Left ventricle myocardium inferior (tissue), 1 donor: ENCODE data around the gene SERPINA5. TPM values are rescaled to one million over a fixed set of nuclear protein-coding genes. Genes with fewer than 3 reads are reported as not detected.

ENCODE experiments used
- DNase-seq: peaks from one replicate; pipeline ENCODE4 v3.0.0-alpha.2; 2020
- H3K27ac ChIP-seq: fragments of 200-600 bp; replicated peaks from 2 replicates; pipeline ENCODE4 v1.8.0; 2021
- H3K27me3 ChIP-seq: fragments of 200-600 bp; 2 replicates; pipeline ENCODE4 v1.8.0; 2021; ENCODE audit warnings: low read depth
- H3K36me3 ChIP-seq: fragments of 200-600 bp; 2 replicates; pipeline ENCODE4 v1.8.0; 2021
- H3K4me1 ChIP-seq: fragments of 200-600 bp; 2 replicates; pipeline ENCODE4 v1.8.0; 2021
- H3K4me3 ChIP-seq: fragments of 200-600 bp; 2 replicates; pipeline ENCODE4 v1.8.0; 2021; ENCODE audit warnings: mild to moderate bottlenecking, moderate library complexity
- H3K9me3 ChIP-seq: fragments of 200-600 bp; replicated peaks from 2 replicates; pipeline ENCODE4 v1.8.0; 2021
- intact Hi-C: fragments of 100-400 bp; cut with micrococcal nuclease; formaldehyde crosslinking; loops from one replicate; pipeline ENCODE4 v1.11.0; 2022
- total RNA-seq: library from RNA; stranded (reverse); fragmentation: NEBNext Ultra II Directional; extraction: Animal tissue kit (Norgen Biotek cat#: 25700); gene quantifications from one replicate; pipeline ENCODE4 v1.2.1, GENCODE V29; 2021
- TF ChIP-seq, protein P1 (sequence below): fragments of 200-600 bp; IDR thresholded peaks from 2 replicates; pipeline ENCODE4 v1.8.0; 2021; ENCODE audit warnings: antibody characterized with exemption, mild to moderate bottlenecking, borderline replicate concordance
- donor health status: DM: no; HTN: yes; CAD: no; lungs with severe emphysema.

Gene SERPINA5
- total RNA-seq, 1 donor from 2014 or later, result 2.1 TPM

DNA sequence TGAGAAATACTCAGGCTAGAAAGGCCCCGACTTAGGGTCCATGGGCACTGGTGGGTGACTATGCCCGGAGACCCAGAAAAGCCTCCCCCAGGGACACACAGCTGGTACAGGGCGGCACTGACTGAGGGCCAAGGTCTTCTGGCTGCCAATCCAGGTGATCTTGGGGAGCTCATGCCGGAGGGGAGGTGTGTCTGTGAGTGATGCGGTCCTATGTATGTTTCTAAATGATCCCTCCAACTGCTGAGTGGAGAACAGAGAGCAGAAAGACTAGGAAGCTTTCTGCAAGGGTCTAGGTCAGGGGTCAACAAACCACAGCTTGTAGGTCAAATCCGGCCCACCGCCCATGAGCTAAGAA, 19.6 kb upstream of the SERPINA5 start:
- H3K27ac ChIP-seq, result no peak overlapping the region
- no peaks in the 10 kb centered on the region for H3K36me3 ChIP-seq
- H3K27me3 ChIP-seq, result peaks cover 30% of the 10 kb centered on the region
- H3K4me1 ChIP-seq, result no peaks in the 10 kb centered on the region
- no peak for DNase-seq
- H3K4me3 ChIP-seq, result no peak overlapping the region
- H3K9me3 ChIP-seq, result no peaks in the 10 kb centered on the region
- intact Hi-C loops, result no loop called here
- TF ChIP-seq, protein P1, sequence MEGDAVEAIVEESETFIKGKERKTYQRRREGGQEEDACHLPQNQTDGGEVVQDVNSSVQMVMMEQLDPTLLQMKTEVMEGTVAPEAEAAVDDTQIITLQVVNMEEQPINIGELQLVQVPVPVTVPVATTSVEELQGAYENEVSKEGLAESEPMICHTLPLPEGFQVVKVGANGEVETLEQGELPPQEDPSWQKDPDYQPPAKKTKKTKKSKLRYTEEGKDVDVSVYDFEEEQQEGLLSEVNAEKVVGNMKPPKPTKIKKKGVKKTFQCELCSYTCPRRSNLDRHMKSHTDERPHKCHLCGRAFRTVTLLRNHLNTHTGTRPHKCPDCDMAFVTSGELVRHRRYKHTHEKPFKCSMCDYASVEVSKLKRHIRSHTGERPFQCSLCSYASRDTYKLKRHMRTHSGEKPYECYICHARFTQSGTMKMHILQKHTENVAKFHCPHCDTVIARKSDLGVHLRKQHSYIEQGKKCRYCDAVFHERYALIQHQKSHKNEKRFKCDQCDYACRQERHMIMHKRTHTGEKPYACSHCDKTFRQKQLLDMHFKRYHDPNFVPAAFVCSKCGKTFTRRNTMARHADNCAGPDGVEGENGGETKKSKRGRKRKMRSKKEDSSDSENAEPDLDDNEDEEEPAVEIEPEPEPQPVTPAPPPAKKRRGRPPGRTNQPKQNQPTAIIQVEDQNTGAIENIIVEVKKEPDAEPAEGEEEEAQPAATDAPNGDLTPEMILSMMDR, result no peak

DNA sequence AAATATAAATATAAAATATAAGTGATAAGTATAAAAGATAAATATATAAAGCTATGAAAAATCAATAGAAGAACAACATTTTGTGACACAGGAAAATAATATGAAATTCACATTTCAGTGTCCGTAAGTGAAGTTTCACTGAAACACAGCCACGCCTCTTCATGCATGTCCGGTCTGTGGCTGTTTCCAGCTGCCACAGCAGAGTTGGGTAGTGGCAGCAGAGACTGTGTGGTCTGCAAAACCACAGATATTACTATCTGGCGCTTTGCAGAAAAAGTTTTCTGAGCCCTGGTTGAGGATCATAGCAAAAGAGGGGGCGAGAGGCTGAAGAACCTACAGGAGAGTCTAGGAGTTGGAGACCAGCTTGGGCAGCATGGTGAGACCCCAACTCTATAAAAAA, 19.2 kb upstream of the SERPINA5 start:
- H3K27ac ChIP-seq, result no peak overlapping the region
- no peaks in the 10 kb centered on the region for H3K9me3 ChIP-seq
- TF ChIP-seq, protein P1, result no peak
- no peak for DNase-seq
- H3K27me3 ChIP-seq, result peaks cover 26% of the 10 kb centered on the region
- no peak overlapping the region for H3K4me3 ChIP-seq
- intact Hi-C loops, result no loop called here
- no peaks in the 10 kb centered on the region for H3K36me3 ChIP-seq
- H3K4me1 ChIP-seq, result no peaks in the 10 kb centered on the region

DNA sequence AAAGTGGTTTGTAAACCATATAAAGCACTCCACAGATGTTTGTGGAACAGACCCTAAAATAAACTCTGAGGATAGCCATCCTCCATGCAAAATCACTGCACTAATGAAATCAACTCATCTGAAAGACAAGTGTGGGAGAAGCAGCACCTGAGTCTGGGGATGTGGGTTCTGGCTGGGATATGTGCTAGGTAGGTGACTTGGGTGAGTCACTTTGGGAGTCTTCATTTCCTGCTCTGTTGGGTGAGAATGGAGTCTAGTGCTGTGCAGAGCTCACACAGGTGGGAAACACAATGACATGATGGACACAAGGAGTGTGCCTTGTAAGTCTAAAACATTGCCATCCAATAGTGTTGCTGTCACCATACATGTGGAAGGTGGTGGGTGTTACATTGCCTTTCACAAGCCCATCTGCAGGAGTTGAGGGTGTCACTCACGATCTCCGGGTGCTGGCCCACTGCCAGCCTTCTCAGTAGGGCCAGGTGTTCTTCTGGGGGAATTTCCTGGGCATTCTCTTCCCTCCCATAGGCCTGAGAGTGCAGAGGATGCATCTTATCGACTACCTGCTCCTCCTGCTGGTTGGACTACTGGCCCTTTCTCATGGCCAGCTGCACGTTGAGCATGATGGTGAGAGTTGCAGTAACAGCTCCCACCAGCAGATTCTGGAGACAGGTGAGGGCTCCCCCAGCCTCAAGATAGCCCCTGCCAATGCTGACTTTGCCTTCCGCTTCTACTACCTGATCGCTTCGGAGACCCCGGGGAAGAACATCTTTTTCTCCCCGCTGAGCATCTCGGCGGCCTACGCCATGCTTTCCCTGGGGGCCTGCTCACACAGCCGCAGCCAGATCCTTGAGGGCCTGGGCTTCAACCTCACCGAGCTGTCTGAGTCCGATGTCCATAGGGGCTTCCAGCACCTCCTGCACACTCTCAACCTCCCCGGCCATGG, 18.0 kb upstream of the SERPINA5 start:
- H3K27ac ChIP-seq, result no peak overlapping the region
- no peaks in the 10 kb centered on the region for H3K9me3 ChIP-seq
- TF ChIP-seq, protein P1, result no peak
- no peaks in the 10 kb centered on the region for H3K36me3 ChIP-seq
- peaks cover 27% of the 10 kb centered on the region for H3K27me3 ChIP-seq
- no peak for DNase-seq
- intact Hi-C loops, result no loop called here
- H3K4me1 ChIP-seq, result no peaks in the 10 kb centered on the region
- H3K4me3 ChIP-seq, result no peak overlapping the region

DNA sequence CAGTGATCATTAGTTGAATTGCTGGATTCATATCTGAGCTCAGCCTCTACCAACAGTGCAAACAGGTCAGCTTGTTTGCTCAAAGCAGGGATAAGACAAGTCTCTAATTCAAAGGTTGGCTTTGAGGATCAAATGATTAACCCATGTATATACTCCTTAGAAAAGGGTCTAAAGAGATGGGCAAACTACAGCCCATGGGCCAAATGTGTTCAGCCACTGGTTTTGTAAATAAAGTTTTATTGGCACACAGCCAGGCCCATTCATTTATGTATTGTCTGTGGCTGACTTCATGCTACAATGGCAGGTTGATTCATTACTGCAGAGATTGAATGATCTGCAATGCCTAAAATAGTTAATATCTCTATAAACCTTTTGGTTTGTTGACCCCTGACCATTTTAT, 16.8 kb upstream of the SERPINA5 start:
- Histone ChIP-seq H3K4me1 (no peaks in the 10 kb centered on the region), H3K27ac (no peak overlapping the region), H3K9me3 (no peaks in the 10 kb centered on the region), H3K36me3 (no peaks in the 10 kb centered on the region), H3K27me3 (peaks cover 28% of the 10 kb centered on the region), H3K4me3 (no peak overlapping the region)
- no peak for DNase-seq
- intact Hi-C loops, result no loop called here
- TF ChIP-seq, protein P1, result no peak

DNA sequence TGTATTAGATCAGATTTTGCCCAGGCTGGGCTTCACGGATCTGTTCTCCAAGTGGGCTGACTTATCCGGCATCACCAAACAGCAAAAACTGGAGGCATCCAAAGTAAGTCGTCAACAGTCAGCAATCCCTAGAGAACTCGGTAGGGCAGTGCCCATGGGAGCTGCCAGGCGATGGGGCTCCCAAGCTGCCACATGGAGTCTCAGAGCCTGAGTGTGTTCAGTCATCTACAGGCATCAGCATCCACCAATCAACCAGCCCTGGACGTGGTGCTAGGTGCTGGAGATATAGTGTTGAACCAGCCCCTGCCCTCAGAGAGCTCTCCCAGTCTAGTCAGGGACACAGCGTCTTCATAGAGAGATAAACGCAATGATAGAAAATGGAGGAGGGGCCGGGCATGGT, 13.0 kb upstream of the SERPINA5 start:
- intact Hi-C loops, result no loop called here
- no peaks in the 10 kb centered on the region for H3K9me3 ChIP-seq
- TF ChIP-seq, protein P1, result no peak
- no peaks in the 10 kb centered on the region for H3K4me1 ChIP-seq
- no peak overlapping the region for H3K27ac ChIP-seq
- DNase-seq, result no peak
- no peaks in the 10 kb centered on the region for H3K36me3 ChIP-seq
- H3K27me3 ChIP-seq, result peaks cover 28% of the 10 kb centered on the region
- H3K4me3 ChIP-seq, result no peak overlapping the region
